Measurements from ENCODE around the gene COPS7A. TPM values are rescaled to one million over a fixed set of nuclear protein-coding genes. Genes with fewer than 3 reads are reported as not detected.

Gene COPS7A
- total and polyA plus RNA-seq, 9 of the 15 experiments (the other 6 are each of a cell fraction or from before 2014, with no cell fraction given): 12.7 to 36.0 (median 24.3) TPM

- no peak for TF ChIP-seq SAFB (IDR thresholded peaks at IDR 0.05; ENCODE audit: borderline replicate concordance, low read depth, low read length)
- no peak for TF ChIP-seq ZBTB26 (CRISPR knock-in tag; IDR thresholded peaks at IDR 0.05)
- no peak for TF ChIP-seq CCNT2 (IDR thresholded peaks at IDR 0.05; ENCODE audit: borderline replicate concordance, extremely low read depth, insufficient read length, low read depth, low read length)
- no peak for TF ChIP-seq CHAMP1 (IDR thresholded peaks at IDR 0.05)
- TF ChIP-seq ZNF239 (CRISPR knock-in tag; IDR thresholded peaks at IDR 0.05): no peak
- peak; percentile 16; the same call in 1 of the 2 replicates for TF ChIP-seq FOXP1 (CRISPR knock-in tag; IDR thresholded peaks at IDR 0.05)
- no peak for TF ChIP-seq HNRNPH1 (optimal IDR thresholded peaks at IDR 0.05; ENCODE audit: low read depth, low read length)
- TF ChIP-seq HES1 (IDR thresholded peaks at IDR 0.05; ENCODE audit: low read depth): no peak
- no peak for TF ChIP-seq PURB (CRISPR knock-in tag; IDR thresholded peaks at IDR 0.05; ENCODE audit: low read depth)
- TF ChIP-seq ZNF830 (CRISPR knock-in tag; IDR thresholded peaks at IDR 0.05): no peak
- peak in 1 of 2 experiments; percentile 83; a peak in 2 of 4 replicates for TF ChIP-seq KDM1A (IDR thresholded peaks at IDR 0.05)
- no peak for TF ChIP-seq HMBOX1 (IDR thresholded peaks at IDR 0.05)
- no peak for TF ChIP-seq SRSF7 (optimal IDR thresholded peaks at IDR 0.05; ENCODE audit: low read depth, low read length)
- TF ChIP-seq NONO (IDR thresholded peaks at IDR 0.05; ENCODE audit: low read depth in 2 of 2, low read length in 1 of 2): no peak
- TF ChIP-seq ZNF561 (CRISPR knock-in tag; conservative IDR thresholded peaks at IDR 0.05): no peak
- TF ChIP-seq NKRF (IDR thresholded peaks at IDR 0.05; ENCODE audit: borderline replicate concordance): peak; percentile 92
- no peak for TF ChIP-seq HNRNPLL (IDR thresholded peaks at IDR 0.05; ENCODE audit: low read depth, low read length, poor library complexity, severe bottlenecking)
- peak; percentile 61 for TF ChIP-seq SMARCA4 (IDR thresholded peaks at IDR 0.05)
- no peak for TF ChIP-seq ZC3H8 (IDR thresholded peaks at IDR 0.05)
- TF ChIP-seq SNAPC5 (CRISPR knock-in tag; IDR thresholded peaks at IDR 0.05): no peak
Measured at GRCh38 chr12:6778574-6779550, 55.0 kb downstream of the COPS7A start (continued).

Data from K562 (cell line).